Measurements from ENCODE around the gene FHL2.

Gene FHL2

DNA sequence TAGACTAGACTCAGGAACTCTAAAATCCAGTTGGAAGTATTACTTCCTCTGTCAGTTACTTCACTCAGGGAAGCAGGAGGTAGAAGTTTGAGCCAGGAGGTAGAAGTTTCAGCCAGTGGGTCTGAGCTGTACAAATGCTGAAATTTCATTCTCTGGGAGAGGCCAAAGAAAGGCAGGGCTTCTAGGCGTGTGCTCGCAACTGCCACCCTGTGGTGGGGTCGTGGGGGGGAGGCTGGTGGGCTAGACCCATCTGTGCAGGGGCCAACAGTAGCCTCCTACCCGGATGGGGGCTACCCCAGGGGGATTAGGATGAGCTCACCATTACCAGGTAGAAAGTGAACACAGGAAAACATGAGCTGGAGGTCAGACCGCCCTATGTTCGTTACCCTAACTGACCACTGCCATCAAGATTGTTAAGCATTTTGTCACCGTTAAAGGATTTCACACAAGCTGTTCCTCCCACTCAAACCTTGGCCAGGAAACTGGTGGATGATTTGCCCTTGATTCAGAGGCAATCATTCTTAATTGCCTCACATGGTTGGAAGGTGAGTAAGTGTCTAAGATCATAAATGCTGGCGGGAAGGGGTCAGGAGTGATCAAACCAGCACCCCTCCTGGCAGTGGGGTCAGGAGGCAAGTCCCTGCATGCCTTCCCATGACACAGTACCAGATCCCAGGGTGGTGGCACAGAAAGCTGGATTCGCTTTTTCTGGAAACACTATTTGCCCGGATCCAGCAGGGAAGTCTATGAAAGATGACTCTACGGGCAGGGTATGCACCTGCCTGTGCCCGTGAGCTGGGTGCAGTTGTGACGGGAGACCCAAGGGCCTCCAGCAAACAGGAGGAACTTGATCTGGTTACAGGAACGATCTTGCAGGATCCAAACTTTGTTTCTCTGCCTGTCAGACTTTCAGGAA lies 5.2 kb upstream of the FHL2 start:
- TF ChIP-seq, protein P1, sequence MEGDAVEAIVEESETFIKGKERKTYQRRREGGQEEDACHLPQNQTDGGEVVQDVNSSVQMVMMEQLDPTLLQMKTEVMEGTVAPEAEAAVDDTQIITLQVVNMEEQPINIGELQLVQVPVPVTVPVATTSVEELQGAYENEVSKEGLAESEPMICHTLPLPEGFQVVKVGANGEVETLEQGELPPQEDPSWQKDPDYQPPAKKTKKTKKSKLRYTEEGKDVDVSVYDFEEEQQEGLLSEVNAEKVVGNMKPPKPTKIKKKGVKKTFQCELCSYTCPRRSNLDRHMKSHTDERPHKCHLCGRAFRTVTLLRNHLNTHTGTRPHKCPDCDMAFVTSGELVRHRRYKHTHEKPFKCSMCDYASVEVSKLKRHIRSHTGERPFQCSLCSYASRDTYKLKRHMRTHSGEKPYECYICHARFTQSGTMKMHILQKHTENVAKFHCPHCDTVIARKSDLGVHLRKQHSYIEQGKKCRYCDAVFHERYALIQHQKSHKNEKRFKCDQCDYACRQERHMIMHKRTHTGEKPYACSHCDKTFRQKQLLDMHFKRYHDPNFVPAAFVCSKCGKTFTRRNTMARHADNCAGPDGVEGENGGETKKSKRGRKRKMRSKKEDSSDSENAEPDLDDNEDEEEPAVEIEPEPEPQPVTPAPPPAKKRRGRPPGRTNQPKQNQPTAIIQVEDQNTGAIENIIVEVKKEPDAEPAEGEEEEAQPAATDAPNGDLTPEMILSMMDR (conservative IDR thresholded peaks at IDR 0.05), result no peak
- H3K27ac ChIP-seq, result no peak overlapping the region

DNA sequence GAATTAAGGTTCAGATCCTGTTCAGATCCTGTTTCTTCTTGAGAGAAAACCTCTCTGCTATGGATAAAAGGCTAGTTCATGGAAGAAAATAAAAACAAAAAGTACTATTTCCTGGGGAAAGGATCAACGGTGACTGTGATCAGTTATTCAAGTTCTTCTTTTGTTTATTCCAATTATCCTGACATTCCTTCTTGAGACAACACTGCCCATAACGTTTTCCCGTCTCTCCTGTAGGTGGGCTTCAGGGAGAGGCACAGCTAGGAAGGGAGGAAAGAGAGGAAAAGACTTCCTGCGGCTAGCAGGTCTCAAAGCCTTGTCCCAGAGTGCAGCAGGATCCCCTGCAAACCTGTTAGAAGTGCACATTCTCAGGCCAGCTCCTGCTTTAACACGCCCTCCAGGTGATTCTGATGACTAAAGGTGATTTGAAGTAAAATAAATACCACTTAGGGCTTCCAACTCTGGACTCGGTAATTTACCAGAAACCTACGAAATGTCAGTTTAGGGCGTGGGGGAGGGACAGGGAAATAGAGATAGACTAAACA lies 4.5 kb upstream of the FHL2 start:
- TF ChIP-seq, protein P1 (conservative IDR thresholded peaks at IDR 0.05), result no peak
- no peak overlapping the region for H3K27ac ChIP-seq

DNA sequence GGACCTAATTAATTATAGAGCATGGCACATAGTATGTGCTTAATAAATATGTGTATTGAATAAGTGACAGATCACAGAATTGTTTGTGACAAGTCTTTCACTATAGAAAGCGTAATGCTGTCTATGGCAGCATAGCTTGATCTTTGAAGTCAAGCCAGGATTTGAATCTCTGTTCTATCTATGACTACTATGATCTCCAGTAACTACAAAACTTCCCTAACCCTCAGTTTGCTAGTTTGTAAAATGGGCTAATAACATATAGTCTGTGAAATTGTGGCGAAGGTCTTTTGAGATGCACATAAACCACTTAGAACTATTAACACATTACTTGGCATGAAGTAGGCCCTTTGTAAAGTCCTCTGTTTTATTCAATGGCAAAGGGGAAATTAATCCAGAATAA lies 4.0 kb upstream of the FHL2 start:
- TF ChIP-seq, protein P1 (conservative IDR thresholded peaks at IDR 0.05), result no peak
- H3K27ac ChIP-seq, result no peak overlapping the region

DNA sequence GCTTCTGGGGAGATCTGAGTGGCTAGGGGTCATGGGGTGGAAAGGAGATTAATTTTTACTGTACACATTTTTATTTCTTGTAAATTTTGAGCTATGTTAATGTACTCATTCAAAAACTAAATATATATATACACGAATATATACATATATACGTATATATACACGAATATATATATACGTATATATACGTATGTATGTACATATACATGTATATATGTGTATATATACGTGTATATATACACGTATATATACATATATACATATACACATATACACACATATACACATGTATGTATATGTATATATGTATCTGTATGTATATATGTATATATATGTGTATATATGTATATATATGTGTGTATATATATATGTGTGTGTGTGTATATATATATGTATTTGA lies 3.0 kb upstream of the FHL2 start:
- no peak overlapping the region for H3K27ac ChIP-seq
- TF ChIP-seq, protein P1 (conservative IDR thresholded peaks at IDR 0.05), result no peak

DNA sequence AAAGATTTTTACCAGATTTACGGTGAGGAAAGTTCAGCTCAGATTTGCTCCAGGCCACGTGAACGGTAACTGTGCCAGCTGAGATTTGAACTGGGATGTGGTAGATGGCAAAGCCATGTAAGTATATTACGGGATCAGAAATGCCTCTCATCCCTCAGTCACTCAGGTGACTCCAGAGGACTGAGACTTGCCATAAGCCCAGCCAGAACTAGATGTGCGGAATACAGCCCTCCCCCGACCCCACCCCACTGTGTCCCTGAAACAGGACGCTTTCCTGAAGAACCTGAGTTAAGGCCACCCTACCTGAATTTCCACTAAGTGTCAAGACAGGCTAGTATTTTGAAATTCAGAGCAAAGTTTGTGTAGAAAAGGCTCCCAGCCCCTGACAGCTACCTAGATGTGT lies 1.3 kb upstream of the FHL2 start:
- TF ChIP-seq, protein P1 (conservative IDR thresholded peaks at IDR 0.05), result no peak
- no peak overlapping the region for H3K27ac ChIP-seq

DNA sequence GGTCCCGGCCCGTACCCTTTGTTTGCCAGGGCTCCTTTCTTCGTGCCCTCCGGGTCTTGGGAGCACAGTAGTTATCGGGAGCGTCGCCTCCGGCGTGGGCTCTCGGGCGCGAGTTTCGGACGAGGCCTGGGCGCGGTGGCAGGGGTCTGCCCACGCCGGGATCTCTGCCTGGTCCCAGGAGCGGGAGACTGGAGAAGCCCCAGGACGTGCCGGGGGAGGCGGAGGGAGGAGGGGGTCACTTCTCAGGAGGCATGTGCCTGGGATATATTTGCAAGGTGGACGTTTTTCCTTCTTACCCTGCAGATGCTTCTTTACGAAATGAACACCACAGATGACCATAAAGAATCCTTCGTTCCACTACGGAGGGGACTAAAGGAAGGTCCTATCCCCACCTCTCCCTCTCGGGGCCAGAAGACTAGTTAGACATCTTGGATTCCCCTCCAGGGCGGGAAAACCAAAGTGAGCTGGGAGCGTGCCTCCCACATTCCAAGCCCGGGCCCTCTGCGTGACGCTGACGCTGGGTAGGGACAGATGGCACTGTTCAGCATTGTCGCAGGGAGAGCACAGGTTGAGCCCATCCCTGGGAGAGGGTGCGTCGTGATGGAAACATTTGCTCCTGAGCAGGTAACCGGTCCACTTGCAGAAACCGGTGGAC lies 483 bp upstream of the FHL2 start:
- H3K27ac ChIP-seq, result no peak overlapping the region; the same call in 1 of the 2 replicates
- TF ChIP-seq, protein P1 (conservative IDR thresholded peaks at IDR 0.05), result peak; percentile 41; the same call in 1 of the 2 replicates

DNA sequence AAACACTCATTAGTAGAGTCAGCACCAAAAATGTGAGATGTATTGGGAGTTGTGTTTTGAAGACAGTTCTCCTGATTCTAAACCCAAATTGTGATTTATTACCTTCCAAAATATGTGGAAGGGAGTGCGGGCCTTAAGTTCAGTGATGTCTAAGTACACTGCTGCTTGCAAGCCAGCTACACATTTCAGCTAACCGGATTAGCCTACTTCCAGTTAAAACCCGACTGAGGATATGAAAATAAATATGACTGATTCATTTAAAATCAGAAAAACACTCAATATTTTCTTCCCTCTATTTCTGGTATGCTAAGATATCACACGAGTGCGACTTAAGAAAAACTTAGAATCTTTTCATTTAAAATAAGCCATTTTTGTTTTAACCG lies 907 bp downstream of the FHL2 start:
- TF ChIP-seq, protein P1 (conservative IDR thresholded peaks at IDR 0.05), result no peak
- H3K27ac ChIP-seq, result no peak overlapping the region
